PC-3 (cell line): ENCODE measurements around the gene TMEM164. TPM values are rescaled to one million over a fixed set of nuclear protein-coding genes. Genes with fewer than 3 reads are reported as not detected.
A peak's percentile ranks its signal among the peaks of the same experiment; 100 is the strongest.

Experiments
- ATAC-seq: fragments of 200-7000 bp; cut with Tn5 transposase; 2 replicates; pipeline ENCODE4 v1.9.1; 2020; ENCODE audit warnings: mild to moderate bottlenecking, moderate library complexity
- BruUV-seq: library from RNA; stranded (reverse); fragments of 400-500 nt; replicated peaks from 2 replicates; lab custom pipeline; 2021; lab: Mats Ljungman, UMichigan
- CTCF ChIA-PET: fragments of 300-600 bp; sonication (Branson Sonifier 250); formaldehyde crosslinking; loops from one replicate; lab custom pipeline; 2022; ENCODE audit warnings: antibody characterized with exemption; lab: Charles Lee
- POLR2A ChIA-PET: fragments of 300-600 bp; sonication (Branson Sonifier 250); formaldehyde crosslinking; loops from one replicate; lab custom pipeline; 2022; ENCODE audit warnings: antibody characterized with exemption; ENCODE audit not compliant: unreplicated experiment; lab: Charles Lee
- DNase-seq: peaks from one replicate; pipeline ENCODE4 v3.0.0-alpha.2; 2015
- H2AFZ ChIP-seq: fragments of 300-600 bp; sonication (generic); 2 replicates; pipeline ENCODE4 v1.6.0; 2016; ENCODE audit warnings: antibody characterized with exemption, low read length
- H3F3A ChIP-seq: fragments of 300-600 bp; sonication (generic); one replicate; pipeline ENCODE4 v1.6.0; 2017; ENCODE audit warnings: antibody characterized with exemption, low read length, control low read depth, mild to moderate bottlenecking; ENCODE audit not compliant: unreplicated experiment
- H3K27ac ChIP-seq: fragments of 300-600 bp; sonication (generic); 2 replicates; pipeline ENCODE4 v1.5.1; 2016; ENCODE audit warnings: mild to moderate bottlenecking, low read length
- H3K27me3 ChIP-seq: fragments of 300-600 bp; sonication (generic); 2 replicates; pipeline ENCODE4 v1.6.1; 2016; ENCODE audit warnings: low read length, mixed read lengths
- H3K36me3 ChIP-seq: fragments of 300-600 bp; sonication (generic); 2 replicates; pipeline ENCODE4 v1.6.1; 2016; ENCODE audit warnings: low read depth, mixed run types, low read length, mixed read lengths
- H3K4me1 ChIP-seq: fragments of 300-600 bp; sonication (generic); 2 replicates; pipeline ENCODE4 v1.5.1; 2016; ENCODE audit warnings: low read length; ENCODE audit not compliant: insufficient read depth
- H3K4me2 ChIP-seq: fragments of 300-600 bp; sonication (generic); 2 replicates; pipeline ENCODE4 v1.6.0; 2016; ENCODE audit warnings: low read length
- H3K4me3 ChIP-seq: fragments of 300-600 bp; sonication (generic); 2 replicates; pipeline ENCODE4 v1.5.1; 2016; ENCODE audit warnings: mild to moderate bottlenecking, low read length, mixed read lengths
- H3K79me2 ChIP-seq: fragments of 300-600 bp; sonication (generic); 2 replicates; pipeline ENCODE4 v1.6.1; 2017; ENCODE audit warnings: low read length, mixed read lengths
- H3K9ac ChIP-seq: fragments of 300-600 bp; sonication (generic); 2 replicates; pipeline ENCODE4 v1.6.0; 2016; ENCODE audit warnings: mild to moderate bottlenecking, low read length
- H3K9me2 ChIP-seq: fragments of 300-600 bp; sonication (generic); replicated peaks from 2 replicates; pipeline ENCODE4 v1.6.1; 2016; ENCODE audit warnings: mixed run types, low read length, mixed read lengths
- H3K9me3 ChIP-seq: fragments of 300-600 bp; sonication (generic); 2 replicates; pipeline ENCODE4 v1.6.1; 2016; ENCODE audit warnings: low read length, mixed read lengths
- H4K20me1 ChIP-seq: fragments of 300-600 bp; sonication (generic); 2 replicates; pipeline ENCODE4 v1.6.1; 2016; ENCODE audit warnings: low read length, mixed read lengths
- CTCF ChIP-seq: fragments of 300-600 bp; sonication (generic); conservative IDR thresholded peaks from 2 replicates; pipeline ENCODE4 v1.5.1; 2017; ENCODE audit warnings: antibody characterized with exemption, low read depth, mild to moderate bottlenecking, low read length
- EZH2 ChIP-seq: fragments of 300-600 bp; sonication (generic); IDR thresholded peaks from one replicate; pipeline ENCODE4 v1.6.1; 2017; ENCODE audit warnings: antibody characterized with exemption, mild to moderate bottlenecking, low read length; ENCODE audit not compliant: unreplicated experiment
- EZH2phosphoT487 ChIP-seq: fragments of 300-600 bp; sonication (generic); IDR thresholded peaks from 2 replicates; pipeline ENCODE4 v1.6.1; 2018; ENCODE audit warnings: mild to moderate bottlenecking, antibody characterized with exemption, low read length, borderline replicate concordance
- intact Hi-C: fragments of 100-400 bp; cut with micrococcal nuclease; formaldehyde crosslinking; loops from 2 replicates; pipeline ENCODE4 v1.9.0; 2023
- total RNA-seq: library from RNA; depleted of rRNA; stranded (reverse); fragments of >200 nt; gene quantifications from 2 replicates; pipeline ENCODE4 v1.2.3, GENCODE V29; 2014

The TMEM164 gene
- total RNA-seq, 1 experiment from 2014 or later, result 26.6 TPM

- Histone ChIP-seq H3K36me3 (no peaks in the 10 kb centered on the region), H3K9me3 (no peaks in the 10 kb centered on the region), H3K9me2 (no peaks in the 10 kb centered on the region), H3K9ac (no peak overlapping the region), H3K79me2 (peaks cover 4% of the 10 kb centered on the region; the same call in 1 of the 2 replicates), H2AFZ (no peak overlapping the region), H3F3A (no peaks in the 10 kb centered on the region), H3K27me3 (no peaks in the 10 kb centered on the region), H3K4me1 (peaks cover 13% of the 10 kb centered on the region; the same call in 1 of the 2 replicates), H3K4me2 (no peak overlapping the region), H3K27ac (no peak overlapping the region), H4K20me1 (no peaks in the 10 kb centered on the region), H3K4me3 (no peak overlapping the region)
- intact Hi-C loops, result no loop called here
- ATAC-seq (no peak), DNase-seq (no peak)
- TF ChIP-seq EZH2phosphoT487 (no peak), EZH2 (no peak), CTCF (no peak)
- CTCF ChIA-PET, result no interaction called here
- POLR2A ChIA-PET, result no interaction called here
- BruUV-seq, result no TSS peak
These were observed 31.1 kb downstream of the TMEM164 start for GRCh38 chrX:110034036-110034435.

- H3K9me2 ChIP-seq, result no peaks in the 10 kb centered on the region
- H3K9ac ChIP-seq, result no peak overlapping the region
- H3K79me2 ChIP-seq, result peaks cover 4% of the 10 kb centered on the region; the same call in 1 of the 2 replicates
- ATAC-seq (no peak), DNase-seq (no peak)
- TF ChIP-seq CTCF (no peak), EZH2 (no peak), EZH2phosphoT487 (no peak)
- ChIA-PET POLR2A (interaction anchor here (1.0 kb wide), 1 partner anchor 50 kb away, joined by 6 read pairs; no protein-coding TSS in a partner anchor), CTCF (interaction anchor here (0.5 kb wide), 1 partner anchor 46 kb away, joined by 3 read pairs; no protein-coding TSS in a partner anchor)
- H2AFZ ChIP-seq, result no peak overlapping the region
- no peak overlapping the region for H3K4me3 ChIP-seq
- H3K9me3 ChIP-seq, result no peaks in the 10 kb centered on the region
- intact Hi-C loops, result no loop called here
- no peaks in the 10 kb centered on the region for H3F3A ChIP-seq
- no peaks in the 10 kb centered on the region for H3K36me3 ChIP-seq
- no TSS peak for BruUV-seq
- no peak overlapping the region for H3K27ac ChIP-seq
- no peaks in the 10 kb centered on the region for H3K27me3 ChIP-seq
- no peak overlapping the region for H3K4me2 ChIP-seq
- no peaks in the 10 kb centered on the region for H4K20me1 ChIP-seq
- peaks cover 13% of the 10 kb centered on the region; the same call in 1 of the 2 replicates for H3K4me1 ChIP-seq
These were observed 33.5 kb downstream of the TMEM164 start for GRCh38 chrX:110036162-110037033.

GRCh38 chrX:110037178-110037577, 34.3 kb downstream of the TMEM164 start:
- intact Hi-C loops, result no loop called here
- Histone ChIP-seq H3K27me3 (no peaks in the 10 kb centered on the region), H4K20me1 (no peaks in the 10 kb centered on the region), H3K4me3 (no peak overlapping the region), H3F3A (no peaks in the 10 kb centered on the region), H3K9me2 (no peaks in the 10 kb centered on the region), H3K27ac (no peak overlapping the region), H3K36me3 (no peaks in the 10 kb centered on the region), H3K9me3 (no peaks in the 10 kb centered on the region), H3K4me2 (no peak overlapping the region), H3K79me2 (peaks cover 4% of the 10 kb centered on the region; the same call in 1 of the 2 replicates), H3K9ac (no peak overlapping the region), H3K4me1 (peaks cover 11% of the 10 kb centered on the region; the same call in 1 of the 2 replicates), H2AFZ (no peak overlapping the region)
- ChIA-PET CTCF (no interaction called here), POLR2A (interaction anchor here (1.0 kb wide), 1 partner anchor 49 kb away, joined by 6 read pairs; no protein-coding TSS in a partner anchor)
- DNase-seq (peak; percentile 14), ATAC-seq (peak; percentile 71)
- no TSS peak for BruUV-seq
- no peak for TF ChIP-seq CTCF
